A673 (cell line): ENCODE data around the gene NRXN3. TPM values are rescaled to one million over a fixed set of nuclear protein-coding genes. Genes with fewer than 3 reads are reported as not detected.

Source experiments
- BruUV-seq: library from RNA; stranded (reverse); fragments of 400-500 nt; replicated peaks from 2 replicates; lab custom pipeline; 2021; lab: Mats Ljungman, UMichigan
- CTCF ChIA-PET: fragments of 300-600 bp; sonication (Branson Sonifier 250); formaldehyde crosslinking; loops from one replicate; lab custom pipeline; 2022; ENCODE audit warnings: antibody characterized with exemption; lab: Charles Lee
- POLR2A ChIA-PET: fragments of 300-600 bp; sonication (Branson Sonifier 250); formaldehyde crosslinking; loops from one replicate; lab custom pipeline; 2022; ENCODE audit warnings: antibody characterized with exemption; ENCODE audit not compliant: low non-redundant PET; lab: Charles Lee
- DNase-seq: peaks from one replicate; pipeline ENCODE4 v3.0.0-alpha.2; 2015; ENCODE audit warnings: low spot score
- H3K27ac ChIP-seq: fragments of 200-600 bp; sonication (generic); 2 replicates; pipeline ENCODE4 v1.5.1; 2016; ENCODE audit warnings: mixed run types, low read depth, mild to moderate bottlenecking, mixed read lengths, antibody characterized with exemption, low read length; ENCODE audit not compliant: poor library complexity, severe bottlenecking
- H3K27me3 ChIP-seq: fragments of 200-600 bp; sonication (generic); replicated peaks from 2 replicates; pipeline ENCODE4 v1.6.1; 2017; ENCODE audit warnings: mixed run types, low read depth, mild to moderate bottlenecking, mixed read lengths, antibody characterized with exemption, low read length; ENCODE audit not compliant: insufficient read depth, poor library complexity
- H3K36me3 ChIP-seq: fragments of 200-600 bp; sonication (generic); 2 replicates; pipeline ENCODE4 v1.6.1; 2016; ENCODE audit warnings: mixed run types, mild to moderate bottlenecking, mixed read lengths, antibody characterized with exemption, low read length; ENCODE audit not compliant: insufficient read depth, poor library complexity, severe bottlenecking
- H3K4me1 ChIP-seq: fragments of 200-600 bp; sonication (generic); 2 replicates; pipeline ENCODE4 v1.6.1; 2017; ENCODE audit warnings: mixed run types, mild to moderate bottlenecking, mixed read lengths, antibody characterized with exemption, low read length; ENCODE audit not compliant: insufficient read depth, poor library complexity, severe bottlenecking
- H3K4me3 ChIP-seq: fragments of 200-600 bp; sonication (generic); 2 replicates; pipeline ENCODE4 v1.5.1; 2016; ENCODE audit warnings: low read depth, mixed run types, mild to moderate bottlenecking, mixed read lengths, low read length; ENCODE audit not compliant: poor library complexity, severe bottlenecking
- H3K9me3 ChIP-seq: fragments of 200-600 bp; sonication (generic); 2 replicates; pipeline ENCODE4 v1.6.1; 2016; ENCODE audit warnings: mixed run types, low read depth, mild to moderate bottlenecking, mixed read lengths, antibody characterized with exemption, low read length; ENCODE audit not compliant: poor library complexity, severe bottlenecking
- CTCF ChIP-seq: fragments of 300-800, 200-600 bp; sonication (generic); conservative IDR thresholded peaks from 2 replicates; pipeline ENCODE4 v1.5.1; 2017; ENCODE audit warnings: low read depth, mild to moderate bottlenecking, antibody characterized with exemption, low read length, moderate library complexity, mixed read lengths
- EZH2 ChIP-seq: fragments of 200-600 bp; sonication (generic); IDR thresholded peaks from 2 replicates; pipeline ENCODE4 v1.6.1; 2017; ENCODE audit warnings: borderline replicate concordance, low read depth, mild to moderate bottlenecking, mixed read lengths, antibody characterized with exemption, low read length; ENCODE audit not compliant: poor library complexity, severe bottlenecking
- intact Hi-C: fragments of 100-400 bp; cut with micrococcal nuclease; formaldehyde crosslinking; loops from one replicate; pipeline ENCODE4 v1.10.0; 2022; ENCODE audit not compliant: unreplicated experiment
- total RNA-seq: library from RNA; stranded (reverse); gene quantifications from 2 replicates; pipeline ENCODE4 v1.2.3, GENCODE V29; 2021

Gene NRXN3
- total RNA-seq, 1 experiment from 2014 or later = 0.21 TPM

- intact Hi-C loops = no loop called here
- Histone ChIP-seq H3K4me3 (no peak overlapping the region), H3K9me3 (no peaks in the 10 kb centered on the region), H3K27ac (no peak overlapping the region), H3K27me3 (no peaks in the 10 kb centered on the region), H3K36me3 (no peaks in the 10 kb centered on the region), H3K4me1 (no peaks in the 10 kb centered on the region)
- no peak for TF ChIP-seq EZH2
- TF ChIP-seq CTCF = no peak
- POLR2A ChIA-PET = no interaction called here
- CTCF ChIA-PET = no interaction called here
- BruUV-seq = no TSS peak
- no peak for DNase-seq
Measured at GRCh38 chr14:78683206-78683605, 513.0 kb downstream of the NRXN3 start.

- CTCF ChIA-PET = no interaction called here
- intact Hi-C loops = no loop called here
- no peaks in the 10 kb centered on the region for H3K4me1 ChIP-seq
- no peaks in the 10 kb centered on the region for H3K36me3 ChIP-seq
- no peak for DNase-seq
- H3K27ac ChIP-seq = no peak overlapping the region
- H3K9me3 ChIP-seq = no peaks in the 10 kb centered on the region
- no peak overlapping the region for H3K4me3 ChIP-seq
- no peak for TF ChIP-seq EZH2
- TF ChIP-seq CTCF = no peak
- POLR2A ChIA-PET = interaction anchor here (0.6 kb wide), 1 partner anchor 960 kb away, joined by 3 read pairs; no protein-coding TSS in a partner anchor
- BruUV-seq = no TSS peak
- H3K27me3 ChIP-seq = no peaks in the 10 kb centered on the region
Measured at GRCh38 chr14:78683981-78684380, 513.8 kb downstream of the NRXN3 start.

GRCh38 chr14:78688503-78688902 lies 518.3 kb downstream of the NRXN3 start:
- Histone ChIP-seq H3K27me3 (no peaks in the 10 kb centered on the region), H3K27ac (no peak overlapping the region), H3K4me1 (no peaks in the 10 kb centered on the region), H3K9me3 (no peaks in the 10 kb centered on the region), H3K4me3 (no peak overlapping the region), H3K36me3 (no peaks in the 10 kb centered on the region)
- CTCF ChIA-PET = no interaction called here
- intact Hi-C loops = no loop called here
- no TSS peak for BruUV-seq
- POLR2A ChIA-PET = no interaction called here
- TF ChIP-seq EZH2 = no peak
- no peak for TF ChIP-seq CTCF
- no peak for DNase-seq
